A375 (cell line): ENCODE results near the gene LGALS14. TPM values are rescaled to one million over a fixed set of nuclear protein-coding genes. Genes with fewer than 3 reads are reported as not detected.

ENCODE experiments used
- small RNA-seq: library from RNA; depleted of rRNA; stranded (forward); fragments of <200 nt; gene quantifications from one replicate; pipeline ENCODE3, GENCODE V24; 2014
- total RNA-seq: library from RNA; depleted of rRNA; stranded (reverse); fragments of >200 nt; shearing (Covaris generic); gene quantifications from 2 replicates; pipeline ENCODE4 v1.2.3, GENCODE V29; 2014; rRNA removed

The LGALS14 gene
- not detected in 2 replicates for total RNA-seq

GRCh38 chr19:39704181-39705044 is at the start of gene LGALS14:
LGALS14 (plus strand) TSS chr19:39704481; CDS start chr19:39704529, 48 bp downstream.

GRCh38 chr19:39655613-39656012 is 48.7 kb upstream of the LGALS14 start, which contains the start of gene LGALS16:
LGALS16 (plus strand) TSS chr19:39655913; CDS start chr19:39655962, 49 bp downstream.

GRCh38 chr19:39737891-39738290 is 33.6 kb downstream of the LGALS14 start, which contains the start of gene CLC:
CLC (minus strand) TSS chr19:39738029; CDS start chr19:39737952, 77 bp downstream.

Small RNA genes within 50 kb of the gene (small RNA-seq; reads per million reads assigned to genes)
- not detected for gene RPS29P27

Other genes with a start within 250 kb of the LGALS14 start
- 162 and 166 TPM in 2 replicates for gene TIMM50, start 223.6 kb upstream of the LGALS14 start, total RNA-seq
- 5.8 and 7.8 TPM in 2 replicates for gene DLL3, start 205.5 kb upstream of the LGALS14 start, total RNA-seq
- not detected in 2 replicates for gene SELENOV, start 189.3 kb upstream of the LGALS14 start, total RNA-seq
- gene EID2B, start 171.6 kb upstream of the LGALS14 start, total RNA-seq: 7.3 and 11.8 TPM in 2 replicates
- gene EID2, start 164.3 kb upstream of the LGALS14 start, total RNA-seq: 21.1 and 22.3 TPM in 2 replicates
- gene LGALS13, start 102.0 kb upstream of the LGALS14 start, total RNA-seq: not detected in 2 replicates
- gene LGALS16, start 48.6 kb upstream of the LGALS14 start, total RNA-seq: not detected in 2 replicates
- gene CLC, start 33.5 kb downstream of the LGALS14 start, total RNA-seq: not detected in 2 replicates
- gene LEUTX, start 74.4 kb downstream of the LGALS14 start, total RNA-seq: not detected in 2 replicates
- gene DYRK1B, start 129.7 kb downstream of the LGALS14 start, total RNA-seq: 6.3 and 8.9 TPM in 2 replicates
- 272 and 315 TPM in 2 replicates for gene FBL, start 141.9 kb downstream of the LGALS14 start, total RNA-seq
- 0.15 and 0.19 TPM in 2 replicates for gene FCGBP, start 230.2 kb downstream of the LGALS14 start, total RNA-seq